Neuron (in vitro differentiated cells): Measurements from ENCODE around the gene KIF23.

Experiments used
- H2AFZ ChIP-seq: one replicate; pipeline ENCODE4 v1.6.1; 2013; ENCODE audit warnings: low read depth, mild to moderate bottlenecking, inconsistent platforms, low read length, moderate library complexity
- H3K27me3 ChIP-seq: one replicate; pipeline ENCODE4 v1.6.1; 2013; ENCODE audit warnings: low read length; ENCODE audit not compliant: insufficient read depth
- H3K36me3 ChIP-seq: one replicate; pipeline ENCODE4 v1.6.1; 2013; ENCODE audit warnings: low read length; ENCODE audit not compliant: insufficient read depth
- H3K4me1 ChIP-seq: one replicate; pipeline ENCODE4 v1.6.1; 2013; ENCODE audit warnings: low read length; ENCODE audit not compliant: insufficient read depth
- H3K4me3 ChIP-seq: 2 replicates; pipeline ENCODE4 v1.5.1; 2013; ENCODE audit warnings: mild to moderate bottlenecking, low read length, moderate library complexity
- H3K9me3 ChIP-seq: one replicate; pipeline ENCODE4 v1.6.1; 2013; ENCODE audit warnings: low read length

KIF23 gene

DNA sequence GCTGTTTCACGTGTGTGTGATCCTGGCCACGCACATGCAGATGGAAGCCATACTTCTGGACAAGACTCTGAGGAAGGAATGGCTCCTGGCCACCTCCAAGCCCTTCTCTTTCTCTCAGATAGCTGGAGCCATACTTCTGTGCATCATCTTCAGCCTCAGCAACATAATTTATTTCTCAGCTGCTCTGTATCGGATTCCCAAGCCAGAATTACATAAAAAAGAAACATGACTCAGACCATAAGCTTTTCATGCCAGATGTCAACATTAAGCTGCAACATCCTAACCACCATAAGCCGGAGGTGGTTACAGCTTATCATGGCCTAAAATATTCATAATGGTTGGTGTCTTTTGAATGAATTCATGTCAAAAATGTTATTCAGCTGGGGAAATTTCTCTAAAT, 10.6 kb upstream of the KIF23 start:
- no peak overlapping the region for H3K4me3 ChIP-seq
- no peaks in the 10 kb centered on the region for H3K4me1 ChIP-seq
- H2AFZ ChIP-seq = no peak overlapping the region
- H3K36me3 ChIP-seq = no peaks in the 10 kb centered on the region
- H3K27me3 ChIP-seq = no peaks in the 10 kb centered on the region
- no peaks in the 10 kb centered on the region for H3K9me3 ChIP-seq

DNA sequence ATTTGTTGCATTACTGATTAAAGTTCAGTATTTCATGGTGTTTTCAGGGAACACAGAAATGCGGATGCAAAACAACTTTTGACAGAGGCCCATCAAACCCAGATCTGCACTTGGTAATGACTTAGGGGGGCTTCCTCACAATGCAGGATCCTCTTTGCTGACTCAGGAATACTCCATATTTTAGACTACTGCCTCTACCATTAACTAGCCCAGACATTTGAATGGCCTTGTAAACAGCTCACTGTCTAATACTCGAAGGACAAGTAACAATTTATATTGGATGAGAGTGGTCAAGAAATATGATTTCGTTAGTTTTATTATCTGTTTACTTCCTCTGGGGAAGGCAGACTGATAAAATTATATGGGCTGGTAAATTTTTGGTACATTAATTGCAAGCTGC, 9.0 kb upstream of the KIF23 start:
- H3K9me3 ChIP-seq = no peaks in the 10 kb centered on the region
- H2AFZ ChIP-seq = no peak overlapping the region
- H3K4me1 ChIP-seq = no peaks in the 10 kb centered on the region
- no peaks in the 10 kb centered on the region for H3K27me3 ChIP-seq
- H3K4me3 ChIP-seq = no peak overlapping the region
- H3K36me3 ChIP-seq = no peaks in the 10 kb centered on the region

GRCh38 chr15:69407719-69408400, 6.3 kb upstream of the KIF23 start:
- no peaks in the 10 kb centered on the region for H3K27me3 ChIP-seq
- H2AFZ ChIP-seq = no peak overlapping the region
- H3K4me3 ChIP-seq = no peak overlapping the region
- no peaks in the 10 kb centered on the region for H3K36me3 ChIP-seq
- no peaks in the 10 kb centered on the region for H3K9me3 ChIP-seq
- no peaks in the 10 kb centered on the region for H3K4me1 ChIP-seq

DNA sequence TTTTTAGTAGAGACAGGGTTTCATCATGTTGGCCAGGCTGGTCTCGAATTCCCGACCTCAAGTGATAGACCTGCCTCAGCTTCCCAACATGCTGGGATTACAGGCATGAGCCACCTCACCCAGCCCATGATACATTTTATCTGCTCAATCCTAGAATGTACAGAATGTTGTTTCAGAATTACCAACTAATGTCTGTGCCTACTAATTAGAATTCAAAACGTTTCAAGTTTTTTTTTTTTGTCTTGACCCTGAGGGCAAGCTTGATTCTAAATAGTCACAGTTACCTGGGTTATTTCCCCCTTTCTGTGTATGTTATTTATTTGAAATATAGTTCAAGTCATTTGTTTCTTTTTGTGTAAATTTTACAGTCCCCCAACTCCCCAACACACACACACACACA, 5.3 kb upstream of the KIF23 start:
- Histone ChIP-seq H3K9me3 (no peaks in the 10 kb centered on the region), H3K36me3 (no peaks in the 10 kb centered on the region), H3K27me3 (no peaks in the 10 kb centered on the region), H3K4me3 (no peak overlapping the region), H2AFZ (no peak overlapping the region), H3K4me1 (no peaks in the 10 kb centered on the region)

DNA sequence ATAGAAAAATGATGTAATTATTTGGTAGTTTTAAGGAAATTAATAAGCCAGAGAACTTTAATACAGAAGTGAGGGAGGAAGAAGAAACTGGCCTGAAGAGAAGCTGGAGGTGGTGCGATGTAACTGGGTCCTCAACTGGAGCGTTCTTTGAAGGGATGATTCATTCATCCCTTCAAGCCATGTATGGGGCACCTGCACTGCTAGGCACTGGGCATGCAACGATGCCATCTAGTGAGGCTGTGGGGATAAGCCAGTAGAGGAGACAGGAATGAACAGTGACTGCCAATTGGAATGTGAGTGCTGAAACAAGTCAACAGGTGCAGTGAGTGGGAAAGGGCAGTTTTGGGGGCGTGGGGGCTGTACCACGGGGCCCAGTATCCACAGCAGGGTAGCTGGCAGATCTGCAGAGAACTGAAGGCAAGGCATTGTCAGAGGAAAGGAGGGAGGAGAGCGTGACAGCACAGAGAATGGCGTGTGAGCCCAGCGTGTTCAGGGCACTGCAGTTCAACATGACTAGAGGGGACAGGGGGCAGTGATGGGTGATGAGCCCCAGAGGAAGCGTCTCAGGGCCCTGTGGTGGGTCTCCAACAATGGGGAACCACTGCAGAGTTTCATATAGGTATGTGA, 3.8 kb upstream of the KIF23 start:
- Histone ChIP-seq H3K27me3 (no peaks in the 10 kb centered on the region), H3K9me3 (no peaks in the 10 kb centered on the region), H3K4me1 (peaks cover 2% of the 10 kb centered on the region), H3K4me3 (no peak overlapping the region), H3K36me3 (no peaks in the 10 kb centered on the region), H2AFZ (no peak overlapping the region)

GRCh38 chr15:69412274-69412673, 1.9 kb upstream of the KIF23 start:
- Histone ChIP-seq H3K4me1 (peaks cover 13% of the 10 kb centered on the region), H3K9me3 (no peaks in the 10 kb centered on the region), H3K36me3 (peaks cover under 1% of the 10 kb centered on the region), H2AFZ (no peak overlapping the region), H3K27me3 (no peaks in the 10 kb centered on the region), H3K4me3 (no peak overlapping the region)

GRCh38 chr15:69412701-69413100, 1.4 kb upstream of the KIF23 start:
- Histone ChIP-seq H3K4me1 (peaks cover 13% of the 10 kb centered on the region), H3K4me3 (no peak overlapping the region), H2AFZ (no peak overlapping the region), H3K36me3 (peaks cover 4% of the 10 kb centered on the region), H3K27me3 (no peaks in the 10 kb centered on the region), H3K9me3 (no peaks in the 10 kb centered on the region)

- Histone ChIP-seq H3K27me3 (no peaks in the 10 kb centered on the region), H3K4me1 (peaks cover 13% of the 10 kb centered on the region), H2AFZ (peak overlapping the region; percentile 95), H3K36me3 (peaks cover 18% of the 10 kb centered on the region), H3K9me3 (no peaks in the 10 kb centered on the region), H3K4me3 (peak overlapping the region; percentile 97)
These were observed 585 bp downstream of the KIF23 start for GRCh38 chr15:69414701-69415167.

- Histone ChIP-seq H3K4me3 (peak overlapping the region; percentile 97), H2AFZ (peak overlapping the region; percentile 95), H3K36me3 (peaks cover 25% of the 10 kb centered on the region), H3K27me3 (no peaks in the 10 kb centered on the region), H3K4me1 (peaks cover 13% of the 10 kb centered on the region), H3K9me3 (no peaks in the 10 kb centered on the region)
These were observed 1.2 kb downstream of the KIF23 start for GRCh38 chr15:69415381-69415780.

DNA sequence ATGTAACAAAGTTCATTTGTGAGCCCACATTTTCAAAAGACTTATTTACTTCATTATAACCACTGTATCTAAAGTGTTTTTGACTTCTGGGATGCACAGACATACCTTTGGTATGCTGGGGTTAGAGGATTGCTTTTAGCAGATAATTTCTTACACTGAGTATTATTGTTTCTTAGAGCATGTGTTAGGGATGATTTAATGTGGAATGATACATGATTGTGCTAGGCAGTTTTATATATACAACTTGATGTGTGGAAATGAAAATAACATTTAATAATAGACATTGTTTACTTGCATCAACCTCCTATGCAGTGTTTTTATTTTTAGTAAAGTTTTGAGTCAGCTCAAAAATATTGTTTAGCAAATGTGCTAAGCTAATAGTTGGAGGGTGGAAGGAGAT, 3.4 kb downstream of the KIF23 start:
- Histone ChIP-seq H3K4me1 (peaks cover 13% of the 10 kb centered on the region), H3K4me3 (no peak overlapping the region), H3K9me3 (no peaks in the 10 kb centered on the region), H3K27me3 (no peaks in the 10 kb centered on the region), H3K36me3 (peaks cover 44% of the 10 kb centered on the region), H2AFZ (no peak overlapping the region)

DNA sequence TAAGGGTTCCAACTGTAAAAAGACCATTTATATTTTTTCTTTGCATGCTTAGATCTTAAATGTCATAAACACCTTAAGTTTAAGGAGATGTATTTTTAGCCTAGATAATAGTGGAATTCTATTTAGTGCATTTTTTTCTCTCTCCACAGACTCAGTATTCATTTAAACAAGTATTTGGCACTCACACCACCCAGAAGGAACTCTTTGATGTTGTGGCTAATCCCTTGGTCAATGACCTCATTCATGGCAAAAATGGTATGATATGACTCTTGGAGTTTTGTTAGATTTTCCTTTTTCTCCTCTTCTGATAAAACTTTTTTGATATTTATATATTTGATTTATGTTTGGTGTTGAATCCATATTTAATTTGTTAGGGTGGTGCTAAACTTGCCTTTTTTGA, 7.3 kb downstream of the KIF23 start:
- peaks cover 77% of the 10 kb centered on the region for H3K36me3 ChIP-seq
- H3K4me3 ChIP-seq = no peak overlapping the region
- H3K9me3 ChIP-seq = no peaks in the 10 kb centered on the region
- no peaks in the 10 kb centered on the region for H3K27me3 ChIP-seq
- H2AFZ ChIP-seq = no peak overlapping the region
- no peaks in the 10 kb centered on the region for H3K4me1 ChIP-seq

DNA sequence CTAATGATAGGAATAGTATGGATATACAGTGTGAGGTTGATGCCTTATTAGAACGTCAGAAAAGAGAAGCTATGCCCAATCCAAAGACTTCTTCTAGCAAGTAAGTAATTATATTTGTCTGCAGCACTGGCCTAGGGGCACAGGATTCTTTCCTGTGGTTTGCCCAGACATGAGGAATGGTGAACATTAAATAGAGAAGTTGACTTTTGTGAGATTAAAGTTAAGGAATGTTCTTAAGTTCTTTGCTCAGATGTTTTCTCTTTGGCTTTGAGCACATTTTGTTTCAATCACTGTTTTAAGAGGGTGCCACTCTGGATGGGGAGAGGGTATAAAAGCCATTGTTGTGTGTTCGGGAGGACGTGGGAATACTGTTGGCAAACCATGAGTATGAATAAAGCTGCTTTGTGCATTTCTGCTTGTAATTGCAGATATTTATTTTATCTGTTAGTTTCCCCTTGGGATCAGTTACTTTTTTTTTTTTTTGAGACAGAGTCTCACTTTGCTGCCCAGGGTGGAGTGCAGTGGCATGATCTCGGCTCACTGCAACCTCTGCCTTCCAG, 8.3 kb downstream of the KIF23 start:
- Histone ChIP-seq H3K4me3 (no peak overlapping the region), H3K27me3 (no peaks in the 10 kb centered on the region), H3K9me3 (no peaks in the 10 kb centered on the region), H3K4me1 (no peaks in the 10 kb centered on the region), H2AFZ (no peak overlapping the region), H3K36me3 (peaks cover 84% of the 10 kb centered on the region)

DNA sequence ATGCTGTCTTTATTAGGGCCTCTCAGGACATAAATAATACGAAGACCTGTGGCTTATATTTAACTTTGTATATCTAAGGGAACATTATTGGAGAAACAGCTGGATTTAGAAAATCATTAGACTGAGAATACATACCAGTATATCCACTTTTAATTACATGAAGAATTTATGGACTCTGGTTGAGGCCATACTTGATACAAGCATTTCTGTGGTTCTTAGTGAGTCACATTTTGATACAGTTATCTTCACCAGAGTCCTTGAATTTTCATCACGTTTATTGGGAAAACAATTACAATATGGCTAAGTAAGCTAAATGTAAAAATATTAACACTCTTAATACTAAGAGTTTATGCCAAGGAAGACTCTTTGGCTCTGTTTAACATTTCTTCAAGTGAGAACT, 9.9 kb downstream of the KIF23 start:
- Histone ChIP-seq H3K4me1 (no peaks in the 10 kb centered on the region), H3K36me3 (peaks cover 81% of the 10 kb centered on the region), H2AFZ (no peak overlapping the region), H3K4me3 (no peak overlapping the region), H3K9me3 (no peaks in the 10 kb centered on the region), H3K27me3 (no peaks in the 10 kb centered on the region)
